ENCODE measurements around the gene RAD50.
A peak's percentile ranks its signal among the peaks of the same experiment; 100 is the strongest.
"Not testable (repeated sequence)": the region's sequence is repeated elsewhere in the genome, so short reads cannot be mapped to it uniquely, and the experiment has no call there.

The RAD50 gene

DNA sequence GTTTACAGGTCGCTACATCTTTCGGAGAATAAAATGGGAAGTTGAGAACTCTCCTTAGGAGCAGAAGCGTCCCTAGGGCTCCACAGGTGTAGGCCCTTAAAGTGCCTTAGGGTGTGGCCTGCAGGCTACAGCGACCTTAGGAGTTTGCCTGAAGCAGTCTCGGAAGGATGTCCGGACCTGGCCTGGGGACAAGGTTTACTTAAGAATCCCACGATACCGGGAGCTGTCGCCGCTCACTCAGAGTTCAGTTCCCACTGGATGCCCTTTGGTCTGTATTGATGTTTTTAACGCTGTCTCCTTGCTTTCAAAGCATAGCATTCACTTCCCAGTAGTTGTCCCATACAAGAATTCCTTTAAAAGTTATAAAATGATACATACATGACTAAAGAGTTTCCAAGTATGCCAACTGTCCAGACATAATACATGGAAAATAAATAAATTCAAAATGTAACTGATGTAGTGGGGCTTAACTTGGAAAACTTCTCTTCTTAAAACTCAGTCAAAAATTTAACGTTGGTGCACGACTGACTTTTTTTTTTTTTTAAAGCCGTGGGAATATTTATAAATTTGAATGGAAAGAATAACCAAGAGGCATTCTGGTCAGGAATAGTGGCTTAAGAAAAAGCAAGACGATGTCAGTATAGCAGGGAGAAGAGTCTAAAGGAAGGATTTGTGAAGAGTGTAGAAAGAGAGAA, 848 bp downstream of the RAD50 start:
- peak; percentile 69 for DNase-seq

DNA sequence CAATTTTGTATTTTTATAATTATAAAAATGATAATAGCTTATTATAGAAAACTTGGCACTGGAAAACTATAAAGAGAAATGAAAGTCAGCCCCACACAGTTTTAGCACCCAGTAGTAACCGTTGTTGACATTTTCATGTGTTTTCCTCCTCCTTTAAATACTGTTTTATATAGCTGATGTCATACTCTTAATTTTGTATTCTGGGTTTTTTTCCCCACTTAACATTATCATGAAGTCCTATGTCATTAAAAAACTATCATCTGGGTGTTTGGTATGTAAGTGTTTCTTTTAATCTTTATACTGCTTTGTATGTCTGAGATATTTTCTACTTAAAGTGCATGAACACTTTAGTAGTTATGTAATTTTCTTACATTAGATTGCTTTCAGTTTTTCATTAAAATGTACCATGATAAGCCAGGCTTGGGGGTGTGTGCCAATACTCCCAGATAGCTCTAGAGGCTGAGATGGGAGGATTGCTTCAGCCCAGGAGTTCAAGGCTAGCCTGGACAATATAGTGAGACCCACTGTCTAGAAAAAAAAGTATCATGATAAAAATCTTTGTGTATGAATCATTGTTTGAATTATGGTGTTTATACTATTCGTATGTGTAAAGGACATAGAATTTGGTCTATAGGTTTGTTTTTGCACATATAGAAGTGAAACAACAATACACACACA, 2.7 kb downstream of the RAD50 start:
- no peak for DNase-seq

DNA sequence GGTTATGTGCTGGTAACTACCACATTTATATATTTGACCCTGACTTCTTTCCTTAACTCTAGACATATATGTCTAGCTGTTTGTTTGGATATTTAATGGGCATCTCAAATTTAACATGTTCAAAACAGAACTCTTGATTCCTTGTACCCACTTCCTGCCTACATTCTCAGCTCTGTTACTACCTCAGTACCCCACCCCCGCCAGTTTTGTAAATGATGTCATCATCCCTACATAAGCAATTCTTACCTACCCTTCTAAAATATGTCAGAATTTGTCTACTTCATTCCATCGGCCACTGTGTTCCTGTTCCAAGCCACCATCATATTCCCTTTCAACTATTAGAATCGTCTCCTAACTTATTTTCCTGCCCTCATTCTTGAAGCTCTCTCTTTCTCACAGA, 4.8 kb downstream of the RAD50 start:
- DNase-seq, result no peak

DNA sequence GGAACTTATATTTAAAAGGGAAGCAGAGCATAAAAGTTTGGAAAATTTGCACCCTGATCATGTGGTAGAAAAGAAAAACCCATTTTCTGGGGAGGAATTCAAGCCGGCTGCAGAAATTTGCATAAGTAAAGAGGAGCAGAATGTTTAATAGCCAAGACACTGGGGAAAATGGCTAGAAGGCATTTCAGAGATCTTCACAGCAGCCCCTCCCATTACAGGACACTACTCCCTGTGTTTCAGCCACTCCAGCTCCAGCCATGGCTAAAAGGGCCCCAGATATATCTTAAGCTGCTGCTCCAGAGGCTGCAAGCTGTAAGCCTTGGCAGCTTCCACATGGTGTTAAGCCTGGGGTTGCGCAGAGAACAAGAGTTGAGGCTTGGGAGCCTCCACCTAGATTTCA, 7.8 kb downstream of the RAD50 start:
- DNase-seq, result not testable (repeated sequence)

DNA sequence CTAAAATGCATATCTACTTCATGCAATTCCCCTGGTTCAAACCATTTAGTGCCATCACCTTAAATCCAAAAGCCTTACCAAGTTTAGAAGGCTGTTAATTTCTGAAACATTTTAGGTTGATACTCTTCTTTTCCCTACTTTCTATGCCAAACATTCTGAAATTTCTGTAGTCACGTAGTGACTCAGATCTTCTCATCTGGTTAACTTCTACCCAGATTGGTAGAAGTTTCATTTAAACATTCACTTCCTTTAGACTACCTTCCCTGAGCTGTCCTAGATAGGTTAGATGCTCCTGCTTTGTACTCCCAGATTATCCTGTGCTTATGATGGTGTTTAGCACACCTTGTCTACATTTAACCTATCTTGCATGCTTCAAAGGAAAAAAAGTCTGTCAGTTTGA, 9.9 kb downstream of the RAD50 start:
- DNase-seq, result no peak

DNA sequence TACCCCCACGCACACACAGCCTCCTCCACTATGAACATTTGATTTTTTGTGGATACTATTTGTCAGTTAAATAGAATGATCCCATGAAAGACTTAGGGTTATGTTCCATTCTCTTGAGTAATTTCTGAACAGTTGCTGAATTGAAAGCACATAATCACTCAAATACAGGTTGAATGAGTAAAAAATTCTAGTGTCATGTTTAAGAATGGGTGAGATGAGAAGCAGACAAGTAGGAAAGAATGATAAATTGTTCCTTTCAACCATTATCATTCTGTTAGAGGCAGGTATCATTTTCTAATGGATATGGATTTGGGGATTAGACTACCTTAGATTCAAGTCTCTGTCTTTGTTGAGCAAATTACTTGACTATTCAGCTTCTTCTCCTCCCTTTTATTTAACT, 19.3 kb downstream of the RAD50 start:
- DNase-seq, result no peak

DNA sequence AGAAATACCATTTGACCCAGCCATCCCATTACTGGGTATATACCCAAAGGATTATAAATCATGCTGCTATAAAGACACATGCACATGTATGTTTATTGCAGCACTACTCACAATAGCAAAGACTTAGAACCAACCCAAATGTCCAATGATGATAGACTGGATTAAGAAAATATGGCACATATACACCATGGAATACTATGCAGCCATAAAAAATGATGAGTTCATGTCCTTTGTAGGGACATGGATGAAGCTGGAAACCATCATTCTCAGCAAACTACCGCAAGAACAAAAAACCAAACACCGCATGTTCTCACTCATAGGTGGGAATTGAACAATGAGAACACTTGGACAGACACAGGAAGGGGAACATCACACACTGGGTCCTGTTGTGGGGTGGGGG, 27.8 kb downstream of the RAD50 start:
- not testable (repeated sequence) for DNase-seq

DNA sequence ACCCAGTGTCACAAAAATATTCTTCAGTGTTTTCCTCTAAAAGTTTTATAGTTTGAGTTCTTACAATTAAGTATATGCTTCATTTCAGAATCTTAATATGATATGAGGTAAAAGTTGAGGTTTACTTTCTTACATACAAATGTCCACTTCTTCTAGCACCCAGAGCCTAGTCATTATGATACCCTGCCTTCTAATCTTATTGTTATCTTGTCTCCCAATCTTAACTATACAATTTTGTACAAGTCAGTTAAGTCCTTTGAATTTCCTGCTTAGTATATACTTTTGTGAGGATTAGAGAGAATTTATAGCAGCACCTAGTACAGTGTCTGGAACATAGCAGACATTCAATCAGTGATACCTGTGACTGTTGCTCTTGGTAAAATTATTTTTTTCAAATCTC, 29.3 kb downstream of the RAD50 start:
- DNase-seq, result no peak

DNA sequence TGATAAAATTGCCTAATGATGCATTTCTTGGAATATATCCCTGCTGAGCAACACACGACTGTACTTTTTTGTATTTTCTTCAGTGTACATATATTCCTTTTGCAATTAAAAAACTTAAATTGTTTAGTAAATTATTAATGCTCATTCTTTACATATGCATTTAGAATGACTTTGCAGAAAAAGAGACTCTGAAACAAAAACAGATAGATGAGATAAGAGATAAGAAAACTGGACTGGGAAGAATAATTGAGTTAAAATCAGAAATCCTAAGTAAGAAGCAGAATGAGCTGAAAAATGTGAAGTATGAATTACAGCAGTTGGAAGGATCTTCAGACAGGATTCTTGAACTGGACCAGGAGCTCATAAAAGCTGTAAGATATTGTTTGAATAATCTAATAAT, 32.7 kb downstream of the RAD50 start:
- no peak for DNase-seq

DNA sequence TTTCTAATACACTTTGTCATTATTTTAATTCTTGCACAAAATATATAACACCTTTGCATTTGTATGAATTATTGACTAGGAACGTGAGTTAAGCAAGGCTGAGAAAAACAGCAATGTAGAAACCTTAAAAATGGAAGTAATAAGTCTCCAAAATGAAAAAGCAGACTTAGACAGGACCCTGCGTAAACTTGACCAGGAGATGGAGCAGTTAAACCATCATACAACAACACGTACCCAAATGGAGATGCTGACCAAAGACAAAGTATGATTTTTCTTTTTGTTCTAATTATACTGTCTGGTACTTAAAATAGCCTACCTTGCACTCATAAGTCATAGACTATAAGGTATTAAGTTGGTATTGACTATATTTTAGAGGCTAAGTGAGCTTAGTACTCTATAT, 34.4 kb downstream of the RAD50 start:
- no peak for DNase-seq

DNA sequence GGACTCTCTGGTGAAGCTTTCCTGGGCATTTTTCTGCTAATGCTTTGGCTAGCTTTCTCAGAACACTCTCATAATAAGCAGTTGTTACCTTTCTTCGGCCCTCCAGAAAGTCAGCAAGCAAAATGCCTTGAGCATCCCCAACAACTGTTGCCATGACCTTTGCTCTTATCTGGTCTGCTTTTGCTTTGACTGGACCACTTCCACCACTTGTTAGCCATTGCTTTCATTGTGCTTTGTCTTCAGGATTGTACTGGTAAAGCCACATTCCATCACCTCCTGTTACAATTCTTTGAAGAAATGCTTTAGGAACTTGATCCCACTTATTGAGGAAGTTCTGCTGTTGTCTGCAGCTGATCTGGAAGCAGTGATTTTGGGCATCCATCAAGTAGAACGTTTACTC, 35.7 kb downstream of the RAD50 start:
- DNase-seq, result no peak

DNA sequence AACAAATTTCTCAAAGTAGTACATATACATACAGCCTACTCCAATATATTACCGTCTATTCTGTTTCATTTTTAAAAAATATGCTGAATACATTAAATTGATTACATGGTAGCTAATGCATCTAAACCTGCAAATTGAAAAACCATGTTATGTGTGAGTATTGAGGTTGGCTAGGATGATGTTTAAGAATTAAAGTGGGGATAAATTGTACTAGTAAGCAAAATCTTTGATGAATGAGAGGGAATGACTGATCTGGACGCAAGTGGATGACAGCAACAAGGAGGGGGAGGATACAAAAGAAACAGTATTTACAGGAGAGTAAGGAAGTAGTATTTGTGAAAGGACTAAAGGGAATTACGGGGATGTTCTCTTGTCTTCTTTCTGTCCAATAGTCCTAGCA, 37.4 kb downstream of the RAD50 start:
- DNase-seq, result no peak

DNA sequence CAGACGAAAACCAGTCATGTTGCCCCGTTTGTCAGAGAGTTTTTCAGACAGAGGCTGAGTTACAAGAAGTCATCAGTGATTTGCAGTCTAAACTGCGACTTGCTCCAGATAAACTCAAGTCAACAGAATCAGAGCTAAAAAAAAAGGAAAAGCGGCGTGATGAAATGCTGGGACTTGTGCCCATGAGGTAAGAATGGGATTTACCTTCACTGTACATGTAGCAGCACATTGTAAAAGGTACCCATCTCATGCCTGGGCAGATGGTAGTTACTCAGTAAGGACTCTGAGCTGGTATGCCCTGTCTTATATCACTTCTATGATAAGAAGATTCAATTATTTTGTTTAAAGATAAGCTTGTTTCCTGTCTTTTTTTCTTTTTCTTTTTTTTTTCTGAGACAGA, 38.8 kb downstream of the RAD50 start:
- DNase-seq, result no peak

DNA sequence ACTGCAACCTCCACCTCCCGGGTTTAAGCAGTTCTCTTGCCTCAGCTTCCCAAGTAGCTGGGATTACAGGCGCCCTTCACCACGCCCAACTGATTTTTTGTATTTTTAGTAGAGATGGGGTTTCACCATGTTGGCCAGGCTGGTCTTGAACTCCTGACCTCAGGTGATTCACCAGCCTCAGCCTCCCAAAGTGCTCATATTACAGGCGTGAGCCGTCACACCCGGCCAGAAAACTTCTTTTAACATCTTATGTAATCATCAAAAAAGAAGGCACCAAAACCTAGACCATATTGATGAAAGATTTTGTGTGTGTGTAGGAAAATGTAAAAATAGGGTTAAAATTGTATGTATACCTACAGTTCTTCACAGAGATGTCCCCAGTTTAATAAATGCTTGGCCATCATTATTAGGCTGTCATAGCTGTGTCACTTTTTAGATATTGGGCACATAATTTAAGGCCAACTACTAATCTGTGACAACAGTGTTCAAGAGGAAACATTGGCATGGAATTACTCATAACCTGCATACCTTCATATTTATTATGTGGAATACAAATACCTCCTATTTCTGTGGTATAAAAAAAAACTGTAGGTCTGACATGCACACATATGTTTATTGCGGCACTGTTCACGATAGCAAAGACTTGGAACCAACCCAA, 44.4 kb downstream of the RAD50 start:
- no peak for DNase-seq

DNA sequence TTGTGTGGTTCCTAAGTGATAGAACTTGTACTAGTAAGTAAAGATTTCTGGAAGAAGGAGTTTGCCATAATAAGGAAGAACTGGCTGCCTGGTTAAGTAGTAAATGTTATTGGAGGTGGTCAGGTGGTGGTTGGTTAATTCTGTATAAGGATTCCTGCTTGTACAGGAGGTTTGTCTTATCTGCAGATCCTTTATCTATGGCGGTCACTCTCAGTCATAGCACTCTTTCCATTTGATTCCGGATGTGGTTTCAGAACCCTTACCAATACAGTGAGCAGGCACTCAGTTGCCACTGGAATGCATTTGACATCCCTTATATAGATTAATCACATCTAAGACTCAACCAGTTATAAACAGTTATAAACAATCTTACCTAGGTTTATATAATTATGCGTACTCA, 50.3 kb downstream of the RAD50 start:
- DNase-seq, result no peak

DNA sequence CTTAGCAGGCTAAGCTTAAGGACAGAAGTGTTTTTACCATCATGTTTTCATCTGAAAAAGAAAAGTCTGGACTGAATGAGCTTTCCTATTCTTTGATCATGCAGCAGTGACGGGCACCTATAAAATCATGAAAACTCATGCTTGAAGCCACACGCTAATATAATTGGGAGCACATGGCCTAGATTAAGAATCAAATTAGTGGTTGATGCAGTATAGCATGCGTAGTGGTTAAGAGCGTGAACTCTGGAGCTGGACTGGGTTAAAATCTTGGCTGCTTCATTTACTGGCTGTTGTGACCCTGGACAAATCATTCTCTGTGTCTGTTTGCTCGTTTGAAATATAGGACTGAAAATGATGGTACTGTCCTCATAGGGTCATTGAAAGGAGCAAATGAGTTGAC, 51.3 kb downstream of the RAD50 start:
- DNase-seq, result no peak

DNA sequence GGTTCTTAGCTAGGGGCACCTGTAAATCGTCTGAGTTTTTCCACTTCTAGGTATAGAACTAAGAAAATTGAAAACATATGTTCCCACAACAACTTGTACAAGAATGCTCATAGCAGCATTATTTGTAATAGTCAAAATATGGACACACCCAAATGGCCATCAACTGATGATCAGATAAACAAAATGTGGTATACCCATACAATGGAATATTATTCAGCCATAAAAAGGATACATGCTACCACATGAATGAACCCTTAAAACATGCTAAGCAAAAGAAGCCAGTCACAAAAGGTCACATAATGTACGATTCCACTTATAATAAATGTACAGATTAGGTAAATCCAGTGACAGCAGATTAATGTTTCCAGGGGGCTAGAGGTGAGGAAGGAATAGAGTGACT, 55.2 kb downstream of the RAD50 start:
- no peak for DNase-seq

DNA sequence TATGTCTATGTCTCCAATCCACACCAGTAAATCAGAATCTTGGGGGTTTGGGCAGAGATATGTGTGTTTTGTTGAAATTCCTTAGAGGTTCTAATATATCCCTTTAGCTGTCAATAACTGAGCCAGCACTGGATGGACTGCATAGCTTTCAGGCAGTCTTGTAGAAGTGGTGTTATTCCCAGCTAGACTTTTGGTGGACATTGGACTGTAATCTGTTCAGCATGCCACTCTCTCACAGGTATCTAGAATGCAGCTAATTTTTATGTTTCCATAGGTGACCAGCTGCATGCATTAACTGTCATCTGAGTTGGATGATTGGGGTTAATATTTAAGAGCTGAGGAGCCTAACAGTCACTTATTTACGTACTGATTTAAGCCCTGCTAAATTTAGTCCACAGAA, 56.1 kb downstream of the RAD50 start:
- DNase-seq, result no peak

DNA sequence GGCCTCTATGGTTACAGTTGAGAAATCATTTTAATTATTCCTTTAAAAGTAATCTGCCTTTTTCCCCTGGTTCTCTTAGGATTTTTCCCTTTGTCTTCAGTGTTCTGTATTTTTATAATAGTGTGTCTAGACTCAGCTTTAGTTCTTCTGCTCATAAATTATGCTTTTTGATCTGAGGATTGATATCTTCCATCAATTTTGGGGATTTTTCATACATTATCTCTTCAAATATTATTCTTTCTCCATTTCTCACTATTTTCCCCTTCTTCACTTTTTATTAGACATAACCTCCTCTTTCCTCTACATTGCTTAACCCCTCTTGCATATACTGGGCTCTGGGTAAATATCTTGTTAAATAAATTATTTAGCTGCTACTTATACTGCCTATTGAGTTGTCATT, 64.9 kb downstream of the RAD50 start:
- no peak for DNase-seq

DNA sequence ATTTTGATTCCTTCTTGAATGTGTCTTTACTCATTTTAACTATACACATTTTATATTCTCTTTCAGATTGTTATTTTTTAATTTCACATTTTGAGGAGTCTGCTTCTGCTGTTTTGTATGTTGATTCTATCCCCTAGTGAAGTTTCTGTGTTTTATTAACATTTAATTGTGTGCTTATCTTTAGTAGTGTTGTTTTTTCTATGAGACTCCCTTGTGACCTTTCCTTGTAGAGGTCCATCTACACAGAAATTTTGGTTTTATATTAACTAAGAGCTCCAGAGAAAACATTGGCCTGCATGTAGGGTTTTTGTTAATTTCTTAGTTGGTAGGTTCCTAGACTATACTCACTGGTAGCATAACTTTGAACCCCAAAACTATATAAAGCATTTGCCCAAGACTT, 65.8 kb downstream of the RAD50 start:
- DNase-seq, result no peak

DNA sequence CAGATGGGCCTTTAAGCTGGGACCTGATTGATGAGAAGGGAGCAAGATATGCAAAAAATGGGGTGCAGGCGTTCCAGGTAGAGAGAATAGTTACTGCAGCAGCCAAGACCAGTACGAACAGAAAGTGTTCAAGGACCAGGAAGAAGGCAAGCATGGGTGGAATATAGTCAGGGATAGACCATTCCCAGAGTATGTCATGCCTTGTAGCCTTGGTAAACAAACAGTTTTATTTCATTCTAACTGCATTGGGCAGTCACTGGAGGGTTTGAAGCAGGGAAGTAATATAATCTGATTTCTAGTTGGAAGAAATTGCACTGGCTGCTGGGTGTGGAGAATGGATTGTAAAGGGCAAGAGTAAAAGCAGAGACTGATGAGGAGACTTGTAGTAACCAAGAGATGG, 70.7 kb downstream of the RAD50 start:
- no peak for DNase-seq

DNA sequence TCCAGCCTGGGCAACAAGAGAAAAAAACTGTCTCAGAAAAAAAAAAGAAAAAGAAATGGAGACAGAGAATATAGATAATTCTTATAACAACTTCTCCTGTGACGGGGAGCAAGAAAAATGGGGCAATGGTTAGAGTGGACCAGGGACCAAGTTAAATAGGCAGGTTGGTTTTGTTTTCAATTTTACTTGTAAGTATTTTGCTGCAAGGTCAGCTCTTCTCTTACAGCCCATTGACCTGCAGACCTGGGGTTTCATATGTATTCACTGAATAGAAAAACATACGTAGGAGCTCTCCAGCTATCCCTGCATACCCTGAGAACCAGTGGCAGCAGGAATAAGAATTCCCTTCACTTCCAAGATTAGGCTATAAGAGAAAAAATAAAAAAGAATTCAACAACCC, 72.0 kb downstream of the RAD50 start:
- no peak for DNase-seq

DNA sequence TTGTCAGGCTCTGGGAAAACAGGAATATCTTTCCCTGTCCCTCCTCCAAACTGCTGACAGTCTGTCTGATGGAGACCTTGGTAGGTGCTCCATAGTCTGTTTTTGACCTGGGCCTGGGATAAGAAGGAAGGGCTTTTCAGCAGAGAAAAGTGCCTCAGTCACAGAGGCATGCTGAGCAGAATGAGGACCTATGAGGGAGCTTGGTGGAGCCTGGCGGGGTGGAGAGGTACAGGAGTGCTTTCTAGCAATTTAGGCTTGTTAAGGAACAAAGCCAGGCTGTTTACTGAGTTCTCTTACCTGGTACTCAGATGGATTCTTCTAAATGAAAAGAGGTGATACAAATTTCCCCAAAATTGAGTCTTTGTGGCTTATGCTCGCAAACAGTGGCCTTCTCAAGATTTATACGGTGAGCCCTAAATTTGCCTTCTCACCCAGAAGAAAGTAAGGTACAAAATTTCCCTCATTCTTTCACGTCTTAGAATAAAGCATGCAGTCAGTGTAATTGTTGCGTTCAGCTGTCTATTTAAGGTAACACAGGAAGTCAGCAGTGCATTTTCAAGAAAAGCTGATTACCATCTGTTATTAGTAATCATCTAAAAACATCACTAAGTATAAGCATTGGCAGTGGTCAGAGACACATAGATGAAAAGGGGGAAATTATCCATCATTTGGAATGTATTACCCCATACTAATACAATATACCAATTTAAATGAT, 72.6 kb downstream of the RAD50 start:
- DNase-seq, result no peak

DNA sequence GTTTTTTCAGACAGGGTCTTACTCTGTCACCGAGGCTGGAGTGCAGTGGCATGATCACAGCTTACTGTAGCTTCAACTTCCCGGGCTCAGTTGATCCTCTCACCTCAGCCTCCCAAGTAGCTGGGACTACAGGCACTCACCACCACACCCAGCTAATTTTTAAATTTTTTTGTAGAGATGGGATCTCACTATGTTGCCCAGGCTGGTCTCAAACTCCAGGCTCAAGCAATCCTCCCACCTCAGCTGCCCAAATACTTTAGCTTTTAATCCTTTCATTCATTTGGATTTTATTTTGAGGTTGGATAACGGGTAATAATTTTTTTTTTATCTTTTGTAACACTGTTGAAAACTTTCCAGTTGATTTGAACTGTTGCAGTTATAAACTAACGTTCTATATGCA, 76.8 kb downstream of the RAD50 start:
- not testable (repeated sequence) for DNase-seq
